Sigmoid colon (tissue), 4 donors: ENCODE measurements around the gene GALM.

ENCODE experiments used
- EP300 ChIP-seq, 4 donors: sonication (generic); formaldehyde crosslinking; IDR thresholded peaks; one replicate each; pipeline ENCODE4 v1.6.1; 2017; ENCODE audit warnings: antibody characterized with exemption in 4 of 4
- POLR2A ChIP-seq, 2 donors: fragments of 450-650 bp; IDR thresholded peaks; one replicate each; pipeline ENCODE4 v1.6.1; 2016; ENCODE audit warnings: antibody characterized with exemption in 2 of 2, mild to moderate bottlenecking in 2 of 2, moderate library complexity in 2 of 2
- POLR2AphosphoS5 ChIP-seq, 4 donors: sonication (generic); formaldehyde crosslinking; IDR thresholded peaks; one replicate each; pipeline ENCODE4 v1.6.1; 2017; ENCODE audit warnings: antibody characterized with exemption in 4 of 4
- TF ChIP-seq, protein P1 (sequence below), 4 experiments: fragments of 450-650 bp in 3 of 4; fragments of 200-600 bp in 1 of 4; IDR thresholded peaks; one replicate each; pipeline ENCODE4 v1.5.1; 2016 to 2019; ENCODE audit warnings: antibody characterized with exemption in 4 of 4, mild to moderate bottlenecking in 3 of 4, moderate library complexity in 2 of 4

DNA sequence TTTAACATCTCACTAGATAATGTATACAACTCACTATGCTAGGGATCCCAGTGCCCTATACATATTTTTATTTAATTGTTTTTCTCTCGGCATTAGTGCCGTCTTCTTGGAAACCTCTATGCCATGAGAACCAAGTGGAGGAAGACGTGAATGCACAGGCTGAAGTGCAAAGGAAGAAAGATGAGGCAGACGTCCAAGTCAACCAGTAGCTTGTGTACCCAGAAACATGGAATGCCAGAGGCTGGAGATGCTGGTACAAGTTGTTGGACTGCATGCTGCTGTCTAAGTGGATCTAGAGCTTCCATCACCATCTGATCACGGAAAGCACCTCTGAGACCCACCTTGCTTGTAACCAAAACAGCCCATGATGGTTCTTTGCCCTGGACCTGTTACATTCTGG is 99.6 kb downstream of the GALM start:
- no peak for TF ChIP-seq POLR2A (IDR thresholded peaks at IDR 0.05)
- TF ChIP-seq, protein P1, sequence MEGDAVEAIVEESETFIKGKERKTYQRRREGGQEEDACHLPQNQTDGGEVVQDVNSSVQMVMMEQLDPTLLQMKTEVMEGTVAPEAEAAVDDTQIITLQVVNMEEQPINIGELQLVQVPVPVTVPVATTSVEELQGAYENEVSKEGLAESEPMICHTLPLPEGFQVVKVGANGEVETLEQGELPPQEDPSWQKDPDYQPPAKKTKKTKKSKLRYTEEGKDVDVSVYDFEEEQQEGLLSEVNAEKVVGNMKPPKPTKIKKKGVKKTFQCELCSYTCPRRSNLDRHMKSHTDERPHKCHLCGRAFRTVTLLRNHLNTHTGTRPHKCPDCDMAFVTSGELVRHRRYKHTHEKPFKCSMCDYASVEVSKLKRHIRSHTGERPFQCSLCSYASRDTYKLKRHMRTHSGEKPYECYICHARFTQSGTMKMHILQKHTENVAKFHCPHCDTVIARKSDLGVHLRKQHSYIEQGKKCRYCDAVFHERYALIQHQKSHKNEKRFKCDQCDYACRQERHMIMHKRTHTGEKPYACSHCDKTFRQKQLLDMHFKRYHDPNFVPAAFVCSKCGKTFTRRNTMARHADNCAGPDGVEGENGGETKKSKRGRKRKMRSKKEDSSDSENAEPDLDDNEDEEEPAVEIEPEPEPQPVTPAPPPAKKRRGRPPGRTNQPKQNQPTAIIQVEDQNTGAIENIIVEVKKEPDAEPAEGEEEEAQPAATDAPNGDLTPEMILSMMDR (IDR thresholded peaks at IDR 0.05), result no peak
- TF ChIP-seq POLR2AphosphoS5 (IDR thresholded peaks at IDR 0.05), result no peak
- TF ChIP-seq EP300 (IDR thresholded peaks at IDR 0.05), result no peak
